NCI-H1105 (cell line): Measurements from ENCODE around the gene SLC22A1.
"Not testable (repeated sequence)": the region's sequence is repeated elsewhere in the genome, so short reads cannot be mapped to it uniquely, and the experiment has no call there.

Experiments
- DNase-seq: peaks from one replicate; lab custom pipeline; 2025; lab: John Stamatoyannopoulos, UW

Gene SLC22A1

GRCh38 chr6:160137989-160138835 is 16.6 kb downstream of the SLC22A1 start:
- peak; percentile 54 for DNase-seq

GRCh38 chr6:160138839-160139419 is 17.3 kb downstream of the SLC22A1 start:
- no peak for DNase-seq

DNA sequence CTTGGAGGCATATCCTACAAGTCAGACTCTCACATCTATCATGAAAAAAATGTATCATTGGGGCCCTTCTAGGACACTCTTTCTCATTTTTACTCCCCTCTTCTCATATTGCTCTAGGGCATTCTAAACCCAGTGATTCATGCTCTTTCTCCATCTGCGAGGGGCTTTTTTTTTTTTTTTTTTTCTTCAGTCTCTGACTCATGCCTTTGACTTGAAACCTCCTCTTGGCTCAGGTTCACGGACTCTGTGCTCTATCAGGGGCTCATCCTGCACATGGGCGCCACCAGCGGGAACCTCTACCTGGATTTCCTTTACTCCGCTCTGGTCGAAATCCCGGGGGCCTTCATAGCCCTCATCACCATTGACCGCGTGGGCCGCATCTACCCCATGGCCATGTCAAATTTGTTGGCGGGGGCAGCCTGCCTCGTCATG is 17.8 kb downstream of the SLC22A1 start:
- no peak for DNase-seq

GRCh38 chr6:160140493-160140892 is 18.9 kb downstream of the SLC22A1 start:
- DNase-seq = not testable (repeated sequence)

- no peak for DNase-seq
Observed at GRCh38 chr6:160141001-160141726, 19.5 kb downstream of the SLC22A1 start.

DNA sequence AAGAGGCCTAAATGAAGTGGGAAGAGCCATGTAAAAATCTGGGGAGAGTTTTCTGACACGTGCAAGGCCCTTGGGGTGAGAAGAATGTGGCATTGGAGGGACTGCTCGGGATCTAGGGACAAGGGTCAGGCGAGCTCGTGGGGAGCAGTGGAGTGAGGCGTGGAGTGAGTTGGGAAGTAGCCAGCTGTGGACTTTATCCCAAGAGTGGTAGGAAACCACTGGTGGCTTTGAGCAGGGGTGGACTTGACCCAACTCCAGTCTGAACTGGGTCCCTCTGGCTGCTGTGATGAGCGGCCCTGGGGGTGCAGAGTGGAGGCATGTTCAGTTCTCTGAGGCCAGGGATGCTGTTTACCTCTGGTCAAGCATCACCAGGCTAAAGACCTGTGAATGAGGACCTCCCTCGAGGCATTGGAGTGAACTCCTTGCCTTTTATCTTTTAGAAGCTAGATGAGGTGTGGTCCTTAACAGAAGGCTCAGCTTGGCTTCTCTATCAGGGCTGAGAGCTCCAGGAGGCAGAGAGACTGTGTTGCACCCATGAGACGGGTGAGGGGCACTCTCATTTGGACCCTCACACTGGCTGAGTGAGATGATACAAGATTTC is 20.6 kb downstream of the SLC22A1 start:
- no peak for DNase-seq

DNA sequence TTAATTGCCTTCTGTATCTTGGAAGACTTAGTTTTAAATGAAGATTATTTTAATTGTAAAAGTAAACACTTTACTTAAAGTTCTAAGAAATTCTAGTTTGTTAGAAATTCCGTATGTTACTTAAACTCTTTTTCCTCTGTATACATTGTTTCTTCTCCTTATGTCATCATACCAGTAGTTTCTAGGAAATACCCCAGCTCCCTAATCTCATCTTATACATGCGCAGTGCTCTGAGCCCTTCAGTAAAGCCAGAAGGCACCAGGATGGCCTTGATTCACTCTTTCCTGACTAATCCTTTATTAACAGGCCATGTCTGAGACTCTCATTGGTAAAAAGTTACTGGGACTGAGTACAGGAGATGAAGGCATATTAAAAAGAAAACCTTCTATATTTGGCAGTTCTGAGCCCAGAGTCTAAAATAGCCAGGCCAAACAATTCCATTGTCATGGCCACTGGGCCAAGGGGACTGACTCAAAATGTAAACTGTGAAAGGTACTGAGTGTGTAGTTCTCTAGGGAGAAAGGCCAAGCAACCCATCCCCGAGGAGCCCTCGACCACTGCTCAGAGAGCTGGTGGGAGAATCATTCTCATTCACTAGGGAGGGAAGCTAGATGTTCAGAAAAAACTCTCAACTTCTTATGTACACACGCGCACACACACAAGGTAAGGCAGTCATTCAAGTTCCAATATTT is 25.0 kb downstream of the SLC22A1 start:
- DNase-seq = no peak

DNA sequence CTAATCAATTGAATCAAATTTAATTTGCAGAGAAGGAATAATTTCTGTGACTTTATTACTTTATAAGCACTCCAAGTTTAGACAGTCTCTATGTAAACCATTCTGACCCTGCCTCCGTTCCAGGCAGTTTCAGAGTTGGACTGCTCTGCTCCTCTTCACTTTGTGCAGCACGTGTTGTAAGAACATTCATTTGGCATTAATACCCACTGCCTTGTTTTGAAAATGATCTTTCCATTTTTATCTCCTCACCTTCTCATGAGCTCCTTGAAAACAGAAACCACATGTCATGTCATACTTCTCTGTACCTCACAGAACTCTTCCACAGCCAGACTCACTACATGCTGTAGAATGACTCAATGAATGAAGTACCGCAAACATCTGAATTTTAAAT is 25.5 kb downstream of the SLC22A1 start:
- no peak for DNase-seq

GRCh38 chr6:160154471-160154870 is 32.9 kb downstream of the SLC22A1 start:
- no peak for DNase-seq

- DNase-seq = no peak
Observed at GRCh38 chr6:160156842-160157241, 35.2 kb downstream of the SLC22A1 start.

- no peak for DNase-seq
Observed at GRCh38 chr6:160160450-160160849, 38.8 kb downstream of the SLC22A1 start.

DNA sequence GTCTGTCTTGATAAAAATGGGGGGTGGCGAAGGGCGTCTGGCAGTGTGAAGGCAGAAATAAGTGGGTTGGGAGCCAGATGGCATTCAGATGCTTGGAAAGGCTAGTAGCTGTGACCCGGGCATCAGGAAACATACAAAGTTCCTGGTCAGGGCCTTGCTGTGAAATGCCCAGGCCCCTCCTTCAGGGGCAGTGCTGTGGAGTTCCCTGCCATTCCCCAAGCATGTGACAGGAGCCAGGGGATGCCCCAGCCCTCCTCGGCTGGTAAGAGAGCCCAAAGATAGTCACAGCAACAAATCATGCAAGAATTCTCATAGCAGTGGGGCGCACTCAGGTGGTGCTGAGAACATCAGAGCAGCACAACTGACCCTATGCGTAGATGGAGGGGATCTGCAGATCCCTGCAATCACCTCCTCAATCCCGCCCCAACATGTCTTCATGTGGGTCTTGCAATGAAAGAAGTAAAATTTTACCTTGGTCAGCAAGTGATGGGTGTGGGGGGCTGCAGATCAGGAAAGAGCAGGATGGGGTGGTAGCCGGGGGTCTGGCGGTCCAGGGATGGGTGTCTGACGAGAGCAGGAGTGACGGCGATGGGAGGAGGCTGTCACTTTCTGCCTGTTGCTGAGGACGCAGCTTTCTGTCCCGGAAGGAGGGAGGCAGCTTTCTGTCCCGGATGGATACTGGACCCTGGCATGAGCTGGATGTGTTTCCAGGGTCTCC is 39.5 kb downstream of the SLC22A1 start:
- DNase-seq = no peak

GRCh38 chr6:160161647-160161986 is 40.0 kb downstream of the SLC22A1 start:
- DNase-seq = no peak

- DNase-seq = no peak
Observed at GRCh38 chr6:160162030-160162566, 40.5 kb downstream of the SLC22A1 start.

GRCh38 chr6:160163425-160163824 is 41.8 kb downstream of the SLC22A1 start:
- no peak for DNase-seq

DNA sequence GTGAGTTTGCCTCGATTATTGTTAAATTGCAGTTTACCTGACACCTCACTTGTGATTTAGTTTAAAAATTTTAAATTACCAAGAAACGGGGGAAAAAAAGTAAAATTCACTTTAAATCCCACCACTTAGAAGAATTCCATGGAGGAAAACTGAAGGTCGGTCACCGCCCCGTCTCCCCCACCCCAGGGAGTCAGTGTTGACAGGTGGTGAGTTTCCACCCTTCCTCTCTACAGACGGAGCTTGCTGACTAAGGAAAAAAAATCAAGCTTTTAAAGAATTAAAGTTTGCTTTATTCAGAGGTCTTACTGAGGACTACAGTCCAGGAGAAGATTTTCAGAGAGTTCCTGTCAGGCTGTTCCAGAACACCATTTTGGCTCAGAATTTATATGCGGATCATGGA is 42.3 kb downstream of the SLC22A1 start:
- no peak for DNase-seq

DNA sequence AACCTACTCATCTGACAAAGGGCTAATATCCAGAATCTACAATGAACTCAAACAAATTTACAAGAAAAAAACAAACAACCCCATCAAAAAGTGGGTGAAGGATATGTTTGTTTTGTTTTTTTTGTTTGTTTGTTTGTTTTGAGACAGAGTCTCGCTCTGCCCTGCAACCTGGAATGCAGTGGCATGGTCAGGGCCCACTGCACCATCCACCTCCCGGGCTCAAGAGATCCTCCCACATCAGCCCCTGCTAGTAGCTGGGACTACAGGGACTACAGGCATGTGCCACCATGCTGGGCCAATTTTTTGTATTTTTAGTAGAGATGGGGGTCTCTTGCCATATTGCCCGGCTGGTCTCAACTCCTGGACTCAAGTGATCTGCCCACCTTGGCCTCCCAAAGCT is 44.3 kb downstream of the SLC22A1 start:
- DNase-seq = not testable (repeated sequence)

DNA sequence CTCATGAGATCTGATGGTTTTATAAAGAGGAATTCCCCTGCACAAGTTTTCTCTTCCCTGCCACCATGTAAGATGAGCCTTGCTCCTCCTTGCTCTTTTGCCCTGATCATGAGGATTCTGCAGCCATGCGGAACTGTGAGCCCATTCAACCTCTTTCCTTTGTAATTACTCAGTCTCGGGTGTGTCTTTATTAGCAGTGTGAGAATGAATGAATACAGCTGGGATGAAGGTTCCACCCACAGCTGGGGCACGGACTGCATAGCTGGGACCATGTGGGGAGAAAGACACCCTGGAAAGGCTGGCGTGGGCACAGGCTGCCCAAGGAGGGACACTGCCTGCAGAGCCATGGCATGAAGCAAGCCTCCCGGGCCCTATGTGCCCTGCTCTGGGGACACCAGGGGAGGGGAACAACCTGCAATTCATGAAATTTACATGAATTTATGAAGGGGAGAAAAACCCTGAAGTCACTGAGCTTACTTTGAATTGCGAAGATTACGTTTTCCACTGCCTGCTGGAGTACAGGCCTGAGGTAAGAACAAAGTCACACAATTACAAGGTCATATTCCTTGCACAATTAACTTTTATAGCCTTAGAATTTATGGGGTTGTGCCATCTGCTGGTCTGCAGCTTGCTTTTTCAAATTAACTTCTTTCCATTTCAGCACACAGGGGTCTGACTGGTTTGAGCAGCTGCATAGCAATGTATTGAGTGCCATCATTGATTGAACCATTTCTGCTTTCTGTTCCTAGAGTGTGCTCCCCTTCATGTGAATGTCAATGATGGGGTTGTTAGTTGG is 46.2 kb downstream of the SLC22A1 start:
- peak; percentile 20 for DNase-seq

- DNase-seq = no peak
Observed at GRCh38 chr6:160170018-160170680, 48.5 kb downstream of the SLC22A1 start.

- no peak for DNase-seq
Observed at GRCh38 chr6:160172704-160173103, 51.1 kb downstream of the SLC22A1 start.
